ENCODE measurements around the gene G6PC2. TPM values are rescaled to one million over a fixed set of nuclear protein-coding genes. Genes with fewer than 3 reads are reported as not detected.

The G6PC2 gene
- total and polyA plus RNA-seq, 2 of the 8 experiments (the other 6 are each of a cell fraction or from before 2014, with no cell fraction given): not detected

GRCh38 chr2:168913495-168913894 lies 12.4 kb downstream of the G6PC2 start:
- ChIA-PET CTCF (ENCODE audit: partially characterized antibody) (interaction anchor here (0.6 to 2.4 kb wide), 3 partner anchors 10 to 139 kb away, joined by 3 to 9 read pairs (median 3); no protein-coding TSS in a partner anchor), POLR2A (ENCODE audit: partially characterized antibody) (interaction anchor here (1.5 kb wide), 1 partner anchor 12 kb away, joined by 4 read pairs; no protein-coding TSS in a partner anchor)
- H3K79me1 ChIP-seq (ENCODE audit: low read depth, low read length): no peaks in the 10 kb centered on the region
- no peak for FAIRE-seq
- H2AK5ac ChIP-seq (ENCODE audit: low read depth, low read length): no peak overlapping the region
- no peaks in the 10 kb centered on the region for H4K20me1 ChIP-seq (replicated peaks in 1 of 2; ENCODE audit: control insufficient read depth in 1 of 2, insufficient read depth in 2 of 2, low read length in 2 of 2)
- peak overlapping the region in 1 of 2 experiments; percentile 46; a peak in 1 of 4 replicates for H3K4me2 ChIP-seq (ENCODE audit: insufficient read depth in 1 of 2, low read depth in 2 of 2, low read length in 2 of 2)
- H2BK20ac ChIP-seq (ENCODE audit: low read length): no peak overlapping the region
- H3K23me2 ChIP-seq (ENCODE audit: low read depth, low read length): no peaks in the 10 kb centered on the region
- no peak overlapping the region for H2BK15ac ChIP-seq (ENCODE audit: low read length)
- DNase-seq (ENCODE audit: low read depth in 1 of 2, low spot score in 2 of 2): no peak
- TF ChIP-seq E2F6 (IDR thresholded peaks at IDR 0.05) (no peak), CEBPB (IDR thresholded peaks at IDR 0.05; ENCODE audit: low read depth, low read length) (peak; percentile 54; the same call in 1 of the 2 replicates)
- peaks cover 0 to 2% (median 0%) of the 10 kb centered on the region in 4 experiments; a peak in 1 of 7 replicates for H3K27me3 ChIP-seq (replicated peaks in 1 of 4; ENCODE audit: control insufficient read depth in 3 of 4, extremely low read depth in 1 of 4, insufficient read depth in 3 of 4, low read length in 3 of 4)
- H3K23ac ChIP-seq (ENCODE audit: insufficient read length): no peak overlapping the region
- H2BK5ac ChIP-seq (ENCODE audit: low read depth, low read length): no peak overlapping the region
- no peak overlapping the region for H4K5ac ChIP-seq (ENCODE audit: insufficient read length, low read depth, low read length)
- H3K9ac ChIP-seq (replicated peaks in 1 of 4; ENCODE audit: extremely low read depth in 1 of 4, low read depth in 3 of 4, low read length in 3 of 4): no peak overlapping the region
- H3K4ac ChIP-seq (replicated peaks; ENCODE audit: insufficient read length, low read depth, low read length): no peak overlapping the region
- no peak overlapping the region for H4K8ac ChIP-seq (ENCODE audit: extremely low read depth, insufficient read depth, low read length)
- no peak overlapping the region for H3K18ac ChIP-seq (ENCODE audit: extremely low read depth, low read length)
- WGBS, 2 experiments (ENCODE audit: extremely low coverage in 1 of 2, insufficient coverage in 1 of 2, insufficient read length in 1 of 2, insufficient replicate concordance in 2 of 2, low coverage in 1 of 2, low lambda C conversion rate in 2 of 2, missing lambda C conversion rate in 1 of 2): 83% methylated on average over 4 of the region's 4 CpGs; no CpG with 5 or more reads in 1 of the 2 experiments
- no peaks in the 10 kb centered on the region for H3K79me2 ChIP-seq (ENCODE audit: control insufficient read depth in 1 of 2, insufficient read depth in 2 of 2, low read length in 2 of 2)
- no peaks in the 10 kb centered on the region for H3K36me3 ChIP-seq (ENCODE audit: control insufficient read depth in 2 of 4, insufficient read depth in 4 of 4, low read length in 3 of 4)
- H3K27ac ChIP-seq (ENCODE audit: low read depth, low read length): no peak overlapping the region
- H2BK12ac ChIP-seq (ENCODE audit: low read depth, low read length): no peak overlapping the region
- H2BK120ac ChIP-seq (replicated peaks; ENCODE audit: low read depth, low read length): no peak overlapping the region
- peaks cover 5 to 6% of the 10 kb centered on the region in 2 experiments; a peak in 3 of 4 replicates for H3K9me3 ChIP-seq (ENCODE audit: insufficient read depth in 2 of 2, low read depth in 1 of 2, low read length in 1 of 2)
- no peak overlapping the region for H3K56ac ChIP-seq (replicated peaks; ENCODE audit: insufficient read length, low read depth, low read length)
- H2AFZ ChIP-seq (ENCODE audit: low read length): no peak overlapping the region
- H3K4me3 ChIP-seq (ENCODE audit: extremely low read depth in 1 of 4, insufficient read depth in 2 of 4, low read depth in 3 of 4, low read length in 4 of 4): no peak overlapping the region
- peaks cover 2 to 17% (median 15%) of the 10 kb centered on the region in 4 experiments for H3K4me1 ChIP-seq (replicated peaks in 1 of 4; ENCODE audit: control insufficient read depth in 3 of 4, insufficient read depth in 4 of 4, low read length in 3 of 4)
- H3K14ac ChIP-seq (ENCODE audit: insufficient read length): no peak overlapping the region
- H4K91ac ChIP-seq (replicated peaks; ENCODE audit: insufficient read length, low read length): no peak overlapping the region
